ENCODE measurements around the gene PDIA5. TPM values are rescaled to one million over a fixed set of nuclear protein-coding genes. Genes with fewer than 3 reads are reported as not detected.

The PDIA5 gene
- total RNA-seq, 1 experiment from 2014 or later, result 53.6 TPM

- in situ Hi-C loops (cut with HindIII; ENCODE audit: low pct_unique_long_range_greater_than_20kb, low sequenced_read_pairs), result no loop called here
- intact Hi-C loops (cut with micrococcal nuclease; ENCODE audit: unreplicated experiment), result no loop called here
- DNase-seq (ENCODE audit: low read depth, low spot score) (no peak), ATAC-seq (no peak)
- CTCF ChIA-PET, result no interaction called here
- H3K9me3 ChIP-seq (ENCODE audit: control insufficient read depth, insufficient read depth, low read depth, low read length), result no peaks in the 10 kb centered on the region
- no peaks in the 10 kb centered on the region for H3K4me1 ChIP-seq (ENCODE audit: control insufficient read depth, insufficient read depth, low read length)
- no TSS peak for BruUV-seq (replicated peaks)
- POLR2A ChIA-PET, result no interaction called here
- no peaks in the 10 kb centered on the region for H3K27me3 ChIP-seq (ENCODE audit: control insufficient read depth, insufficient read depth, low read length)
- H3K4me3 ChIP-seq (ENCODE audit: low read depth in 2 of 2, low read length in 2 of 2), result no peak overlapping the region
- TF ChIP-seq, protein P1, sequence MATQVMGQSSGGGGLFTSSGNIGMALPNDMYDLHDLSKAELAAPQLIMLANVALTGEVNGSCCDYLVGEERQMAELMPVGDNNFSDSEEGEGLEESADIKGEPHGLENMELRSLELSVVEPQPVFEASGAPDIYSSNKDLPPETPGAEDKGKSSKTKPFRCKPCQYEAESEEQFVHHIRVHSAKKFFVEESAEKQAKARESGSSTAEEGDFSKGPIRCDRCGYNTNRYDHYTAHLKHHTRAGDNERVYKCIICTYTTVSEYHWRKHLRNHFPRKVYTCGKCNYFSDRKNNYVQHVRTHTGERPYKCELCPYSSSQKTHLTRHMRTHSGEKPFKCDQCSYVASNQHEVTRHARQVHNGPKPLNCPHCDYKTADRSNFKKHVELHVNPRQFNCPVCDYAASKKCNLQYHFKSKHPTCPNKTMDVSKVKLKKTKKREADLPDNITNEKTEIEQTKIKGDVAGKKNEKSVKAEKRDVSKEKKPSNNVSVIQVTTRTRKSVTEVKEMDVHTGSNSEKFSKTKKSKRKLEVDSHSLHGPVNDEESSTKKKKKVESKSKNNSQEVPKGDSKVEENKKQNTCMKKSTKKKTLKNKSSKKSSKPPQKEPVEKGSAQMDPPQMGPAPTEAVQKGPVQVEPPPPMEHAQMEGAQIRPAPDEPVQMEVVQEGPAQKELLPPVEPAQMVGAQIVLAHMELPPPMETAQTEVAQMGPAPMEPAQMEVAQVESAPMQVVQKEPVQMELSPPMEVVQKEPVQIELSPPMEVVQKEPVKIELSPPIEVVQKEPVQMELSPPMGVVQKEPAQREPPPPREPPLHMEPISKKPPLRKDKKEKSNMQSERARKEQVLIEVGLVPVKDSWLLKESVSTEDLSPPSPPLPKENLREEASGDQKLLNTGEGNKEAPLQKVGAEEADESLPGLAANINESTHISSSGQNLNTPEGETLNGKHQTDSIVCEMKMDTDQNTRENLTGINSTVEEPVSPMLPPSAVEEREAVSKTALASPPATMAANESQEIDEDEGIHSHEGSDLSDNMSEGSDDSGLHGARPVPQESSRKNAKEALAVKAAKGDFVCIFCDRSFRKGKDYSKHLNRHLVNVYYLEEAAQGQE (IDR thresholded peaks at IDR 0.05; ENCODE audit: insufficient read depth in 1 of 2, low read depth in 2 of 2, low read length in 1 of 2), result no peak
- no peak for TF ChIP-seq POLR2AphosphoS5 (IDR thresholded peaks at IDR 0.05; ENCODE audit: low read depth, low read length)
- no peak for TF ChIP-seq SIN3A (IDR thresholded peaks at IDR 0.05; ENCODE audit: borderline replicate concordance, insufficient read depth, low read depth, low read length)
- no peak for TF ChIP-seq CTCF (IDR thresholded peaks at IDR 0.05)
- TF ChIP-seq TCF7L2 (IDR thresholded peaks at IDR 0.05; ENCODE audit: low read depth, low read length), result no peak
- 0 out of 2 replicates have a peak, but pooled peaks cover 4% of the 10 kb centered on the region for H3K36me3 ChIP-seq (ENCODE audit: control insufficient read depth, insufficient read depth, low read length)
- H3K27ac ChIP-seq (ENCODE audit: low read length), result no peak overlapping the region
Observed at GRCh38 chr3:123124971-123125370, 58.1 kb downstream of the PDIA5 start.

DNA sequence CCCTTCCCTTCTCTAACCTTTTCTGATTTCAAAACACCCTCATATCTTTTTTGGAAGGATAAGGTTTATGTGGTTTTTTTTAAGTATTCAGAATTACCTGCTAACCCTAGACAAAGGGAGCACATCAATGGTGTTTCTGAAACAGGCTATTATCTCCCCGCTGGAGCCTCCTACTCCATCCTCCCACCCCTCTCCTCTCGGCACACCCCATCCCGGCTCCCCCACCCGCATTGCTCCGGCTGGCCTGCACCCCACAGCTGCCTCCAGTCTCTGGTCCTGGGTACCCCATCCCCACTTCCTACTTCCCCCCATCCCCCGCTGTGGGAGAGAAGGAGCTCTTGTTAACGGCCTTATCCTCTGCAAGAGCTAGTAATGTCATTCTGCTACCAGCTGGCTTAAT, 59.2 kb downstream of the PDIA5 start:
- POLR2A ChIA-PET, result no interaction called here
- CTCF ChIA-PET, result no interaction called here
- ATAC-seq, result no peak
- no peak overlapping the region for H3K27ac ChIP-seq (ENCODE audit: low read length)
- TF ChIP-seq, protein P1 (IDR thresholded peaks at IDR 0.05; ENCODE audit: insufficient read depth in 1 of 2, low read depth in 2 of 2, low read length in 1 of 2), result no peak
- TF ChIP-seq SIN3A (IDR thresholded peaks at IDR 0.05; ENCODE audit: borderline replicate concordance, insufficient read depth, low read depth, low read length), result no peak
- TF ChIP-seq TCF7L2 (IDR thresholded peaks at IDR 0.05; ENCODE audit: low read depth, low read length), result no peak
- no peak for TF ChIP-seq CTCF (IDR thresholded peaks at IDR 0.05)
- TF ChIP-seq POLR2AphosphoS5 (IDR thresholded peaks at IDR 0.05; ENCODE audit: low read depth, low read length), result no peak
- DNase-seq (ENCODE audit: low read depth, low spot score), result no peak
- no peaks in the 10 kb centered on the region for H3K4me1 ChIP-seq (ENCODE audit: control insufficient read depth, insufficient read depth, low read length)
- no TSS peak for BruUV-seq (replicated peaks)
- H3K9me3 ChIP-seq (ENCODE audit: control insufficient read depth, insufficient read depth, low read depth, low read length), result no peaks in the 10 kb centered on the region
- in situ Hi-C loops (cut with HindIII; ENCODE audit: low pct_unique_long_range_greater_than_20kb, low sequenced_read_pairs), result no loop called here
- no peaks in the 10 kb centered on the region for H3K27me3 ChIP-seq (ENCODE audit: control insufficient read depth, insufficient read depth, low read length)
- intact Hi-C loops (cut with micrococcal nuclease; ENCODE audit: unreplicated experiment), result no loop called here
- H3K4me3 ChIP-seq (ENCODE audit: low read depth in 2 of 2, low read length in 2 of 2), result no peak overlapping the region
- 0 out of 2 replicates have a peak, but pooled peaks cover 4% of the 10 kb centered on the region for H3K36me3 ChIP-seq (ENCODE audit: control insufficient read depth, insufficient read depth, low read length)
